Lung (tissue), 12 donors: ENCODE data around the gene HYCC2. TPM values are rescaled to one million over a fixed set of nuclear protein-coding genes. Genes with fewer than 3 reads are reported as not detected.

ENCODE experiments used
- ATAC-seq: fragments of 200-7000 bp; cut with Tn5 transposase; one replicate; pipeline ENCODE4 v1.9.1; 2020; ENCODE audit warnings: moderate number of reproducible peaks; ENCODE audit not compliant: insufficient read depth, low FRiP score
- DNase-seq, 3 donors: peaks; one replicate each; pipeline ENCODE4 v3.0.0-alpha.2; 2013 to 2017
- H3K27ac ChIP-seq, 2 donors: one replicate each; pipeline ENCODE4 v1.5.1; 2013; ENCODE audit warnings: mild to moderate bottlenecking in 2 of 2, moderate library complexity in 2 of 2, control low read depth in 1 of 2, inconsistent platforms in 1 of 2, low read depth in 1 of 2, low read length in 1 of 2
- H3K27me3 ChIP-seq, 3 donors: one replicate each; pipeline ENCODE4 v1.5.1; 2013; ENCODE audit warnings: low read length in 2 of 3; ENCODE audit not compliant: control insufficient read depth in 3 of 3, insufficient read depth in 3 of 3
- H3K36me3 ChIP-seq, 4 donors: one replicate each; pipeline ENCODE4 v1.5.1; 2013; ENCODE audit warnings: low read length in 4 of 4, mild to moderate bottlenecking in 1 of 4, moderate library complexity in 1 of 4; ENCODE audit not compliant: control insufficient read depth in 4 of 4, insufficient read depth in 4 of 4
- H3K4me1 ChIP-seq, 5 donors: one replicate each; pipeline ENCODE4 v1.5.1; 2013; ENCODE audit warnings: low read length in 5 of 5, mild to moderate bottlenecking in 2 of 5, moderate library complexity in 1 of 5; ENCODE audit not compliant: control insufficient read depth in 5 of 5, insufficient read depth in 5 of 5
- H3K4me3 ChIP-seq: one replicate; pipeline ENCODE4 v1.5.1; 2013; ENCODE audit warnings: mild to moderate bottlenecking, control low read depth, moderate library complexity
- H3K9ac ChIP-seq, 2 donors: one replicate each; pipeline ENCODE4 v1.5.1; 2013; ENCODE audit warnings: low read length in 2 of 2, control low read depth in 1 of 2; ENCODE audit not compliant: insufficient read depth in 1 of 2
- H3K9me3 ChIP-seq, 4 donors: one replicate each; pipeline ENCODE4 v1.5.1; 2013; ENCODE audit warnings: low read length in 3 of 4, mild to moderate bottlenecking in 1 of 4, moderate library complexity in 1 of 4; ENCODE audit not compliant: control insufficient read depth in 4 of 4, insufficient read depth in 3 of 4
- CTCF ChIP-seq: IDR thresholded peaks from 2 replicates; pipeline ENCODE4 v1.5.1; 2012; ENCODE audit warnings: mild to moderate bottlenecking; ENCODE audit errors: control extremely low read depth, extremely low read depth
- WGBS, 2 donors: extraction: QIAGEN DNeasy Blood & Tissue Kit; methylation state at CpG; one replicate each; pipeline ENCODE4 v1.1.7; 2013; 5-methylcytosine and 5-hydroxymethylcytosine counted together
- polyA plus RNA-seq, 2 donors: library from polyadenylated mRNA; stranded (reverse); fragments of 200-250 nt; gene quantifications; one replicate each; pipeline ENCODE4 v1.2.1, GENCODE V29; 2013
- total RNA-seq, 2 donors: library from RNA; depleted of rRNA in 1 of 2; stranded (reverse); fragments of >200 nt in 1 of 2; gene quantifications; one replicate each; pipeline ENCODE4 v1.2.1, GENCODE V29; 2014 to 2021
- donor health status: control.
- donor health status: control.
- donor health status: Bipolar disorder and iron deficiency.
- donor health status: healthy.
- donor health status: DM: yes; HTN: yes; CAD: no.

HYCC2 gene
- total and polyA plus RNA-seq, 4 donors = 5.7 to 36.4 (median 16.0) TPM

- TF ChIP-seq CTCF = no peak
- H3K4me3 ChIP-seq = no peak overlapping the region
- H3K27me3 ChIP-seq = no peaks in the 10 kb centered on the region
- DNase-seq (no peak), ATAC-seq (no peak)
- no peak overlapping the region for H3K27ac ChIP-seq
- H3K9ac ChIP-seq = no peak overlapping the region
- peaks cover 0 to 7% (median 0%) of the 10 kb centered on the region in 5 donors for H3K4me1 ChIP-seq
- no peaks in the 10 kb centered on the region for H3K9me3 ChIP-seq
- no peaks in the 10 kb centered on the region for H3K36me3 ChIP-seq
- 97 to 98% methylated on average over 3 of the region's 3 CpGs for WGBS, 2 donors
These were observed 39.6 kb upstream of the HYCC2 start for GRCh38 chr2:201111096-201111495.

GRCh38 chr2:201110615-201111014, 39.1 kb upstream of the HYCC2 start:
- H3K9ac ChIP-seq = no peak overlapping the region
- TF ChIP-seq CTCF = no peak
- H3K9me3 ChIP-seq = no peaks in the 10 kb centered on the region

GRCh38 chr2:201109186-201109585, 37.7 kb upstream of the HYCC2 start:
- Histone ChIP-seq H3K27ac (no peak overlapping the region), H3K36me3 (no peaks in the 10 kb centered on the region), H3K9me3 (no peaks in the 10 kb centered on the region), H3K4me3 (no peak overlapping the region), H3K27me3 (no peaks in the 10 kb centered on the region), H3K9ac (no peak overlapping the region), H3K4me1 (peaks cover 0 to 3% (median 0%) of the 10 kb centered on the region in 5 donors)
- 94% methylated on average over 4 of the region's 4 CpGs for WGBS, 2 donors
- DNase-seq = no peak
- no peak for ATAC-seq
- TF ChIP-seq CTCF = no peak

More at GRCh38 chr2:201110615-201111014, 39.1 kb upstream of the HYCC2 start:
- H3K36me3 ChIP-seq = no peaks in the 10 kb centered on the region
- DNase-seq (no peak), ATAC-seq (no peak)
- no peaks in the 10 kb centered on the region for H3K27me3 ChIP-seq
- peaks cover 0 to 7% (median 0%) of the 10 kb centered on the region in 5 donors for H3K4me1 ChIP-seq
- no peak overlapping the region for H3K27ac ChIP-seq
- H3K4me3 ChIP-seq = no peak overlapping the region

GRCh38 chr2:201108341-201108740, 36.9 kb upstream of the HYCC2 start:
- no peak overlapping the region for H3K4me3 ChIP-seq
- H3K9ac ChIP-seq = no peak overlapping the region
- H3K4me1 ChIP-seq = peaks cover 0 to 3% (median 0%) of the 10 kb centered on the region in 5 donors
- ATAC-seq (no peak), DNase-seq (no peak)
- H3K27ac ChIP-seq = no peak overlapping the region
- no peak for TF ChIP-seq CTCF
- no peaks in the 10 kb centered on the region for H3K9me3 ChIP-seq
- no peaks in the 10 kb centered on the region for H3K36me3 ChIP-seq
- 91 to 97% methylated on average over 2 of the region's 2 CpGs for WGBS, 2 donors
- no peaks in the 10 kb centered on the region for H3K27me3 ChIP-seq
